ENCODE measurements around the gene PLIN5.

The PLIN5 gene

DNA sequence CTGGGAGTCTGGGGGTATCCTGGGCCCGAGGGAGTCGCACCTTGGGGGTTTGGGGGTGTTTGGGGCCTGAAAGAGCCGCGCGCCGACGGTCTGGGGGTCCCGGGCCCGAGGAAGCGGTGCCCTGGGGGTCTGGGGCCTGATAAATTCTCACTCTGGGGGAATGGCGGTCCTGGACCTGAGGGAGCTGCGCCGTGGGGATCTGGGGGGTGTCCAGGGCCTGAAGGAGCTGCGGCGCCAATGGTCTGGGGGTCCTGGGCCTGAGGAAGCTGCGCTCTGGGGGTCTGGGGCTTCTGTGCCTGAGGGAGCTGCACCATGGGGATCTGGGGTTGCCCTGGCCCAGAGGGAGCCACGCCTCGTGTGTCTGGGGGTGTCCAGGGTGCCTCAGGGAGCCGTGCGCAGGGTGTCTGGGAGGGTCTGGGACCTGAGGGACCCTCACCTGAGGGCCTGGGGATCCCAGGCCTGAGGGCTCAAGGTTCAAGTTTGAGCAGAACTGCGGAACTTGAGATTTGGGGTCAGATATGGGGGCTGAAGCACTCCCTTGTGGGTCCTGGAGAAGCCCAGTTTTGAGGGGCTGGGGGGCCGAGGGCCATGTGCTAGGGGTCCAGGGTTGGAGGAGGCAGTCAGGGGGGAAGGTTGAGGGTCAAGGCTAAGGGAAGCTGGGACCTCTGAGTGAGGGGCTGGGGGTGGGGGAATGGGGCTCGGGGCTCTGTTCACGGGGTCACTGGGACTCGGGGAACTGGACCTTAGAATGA lies 61.8 kb downstream of the PLIN5 start:
- no peaks in the 10 kb centered on the region for H3K27me3 ChIP-seq
- DNase-seq, result no peak
- no peaks in the 10 kb centered on the region for H3K9me3 ChIP-seq
- no peak for TF ChIP-seq CTCF (IDR thresholded peaks at IDR 0.05)
- peaks cover 15 to 30% (median 19%) of the 10 kb centered on the region in 3 donors for H3K36me3 ChIP-seq
- intact Hi-C loops (cut with DNase I; ENCODE audit: low total_unique reads), result no loop called here
- H3K27ac ChIP-seq, result peak overlapping the region; percentile 63 to 77
- H3K4me3 ChIP-seq, result peak overlapping the region; percentile 97 to 98
- H3K4me1 ChIP-seq, result peaks cover 0 to 31% (median 25%) of the 10 kb centered on the region in 4 donors
